HG02623 (cell line): ENCODE measurements around the gene ZBTB8A.
A peak's percentile ranks its signal among the peaks of the same experiment; 100 is the strongest.

ENCODE experiments used
- ATAC-seq: cut with Tn5 transposase; IDR thresholded peaks from one replicate; pipeline ENCODE4 v1.9.1; 2021; ENCODE audit warnings: moderate library complexity; ENCODE audit not compliant: unreplicated experiment

Gene ZBTB8A

DNA sequence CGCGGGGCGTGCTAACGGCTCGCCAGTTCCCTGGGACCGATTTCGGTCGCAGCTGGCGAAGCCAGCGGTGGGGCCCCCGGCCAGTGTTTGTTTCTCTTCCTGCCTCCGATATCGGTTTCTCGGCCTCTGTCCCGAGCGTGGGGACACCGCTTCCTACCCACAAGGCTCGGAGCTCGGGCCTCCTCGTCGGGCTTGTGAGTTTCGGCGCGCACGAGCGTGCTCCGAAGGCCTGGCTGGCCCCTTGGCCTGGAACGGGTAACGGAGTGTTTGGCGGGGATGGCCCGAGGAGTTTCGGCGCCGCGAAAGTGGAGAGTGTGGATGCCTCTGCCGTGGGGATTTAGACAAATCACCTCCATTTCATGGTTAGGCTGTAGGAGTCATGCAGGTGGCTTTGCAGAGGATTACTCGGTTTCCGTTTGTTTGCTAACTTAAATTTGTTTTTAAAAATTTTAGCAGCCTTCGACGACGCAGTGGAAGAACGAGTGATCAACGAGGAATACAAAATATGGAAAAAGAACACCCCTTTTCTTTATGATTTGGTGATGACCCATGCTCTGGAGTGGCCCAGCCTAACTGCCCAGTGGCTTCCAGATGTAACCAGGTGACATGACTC, 112.3 kb downstream of the ZBTB8A start:
- peak; percentile 5 for ATAC-seq

DNA sequence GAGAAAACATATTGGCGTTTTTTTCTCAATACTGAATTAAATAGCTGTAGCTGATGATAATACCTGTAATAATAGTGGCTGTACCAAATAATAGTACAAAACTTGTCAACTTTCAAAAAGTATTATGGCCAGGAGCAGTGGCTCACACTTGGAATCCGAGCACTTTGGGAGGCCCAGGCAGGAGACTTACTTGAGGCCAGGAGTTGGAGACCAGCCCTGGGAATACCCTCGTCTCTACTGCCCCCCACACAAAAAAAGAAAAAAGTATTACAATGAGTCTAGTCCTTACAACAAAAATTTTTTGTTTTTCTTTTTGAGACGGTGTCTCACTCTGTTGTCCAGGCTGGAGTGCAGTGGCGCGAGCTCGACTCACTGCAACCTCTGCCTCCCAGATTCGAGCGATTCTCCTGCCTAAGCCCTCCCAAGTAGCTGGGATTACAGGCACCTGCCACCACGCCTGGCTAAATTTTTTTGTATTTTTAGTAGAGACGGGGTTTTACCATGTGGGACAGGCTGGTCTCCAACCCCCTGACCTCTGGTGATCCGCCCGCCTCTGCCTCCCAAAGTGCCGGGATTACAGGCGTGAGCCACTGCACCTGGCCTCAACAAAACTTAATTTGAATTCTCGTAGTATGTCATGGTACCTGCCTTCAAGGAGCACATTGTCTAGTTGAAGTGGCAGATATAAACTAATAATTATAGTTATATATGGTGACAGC, 113.2 kb downstream of the ZBTB8A start:
- no peak for ATAC-seq
